ENCODE results near the gene TMEM200B. TPM values are rescaled to one million over a fixed set of nuclear protein-coding genes. Genes with fewer than 3 reads are reported as not detected.
A peak's percentile ranks its signal among the peaks of the same experiment; 100 is the strongest.

TMEM200B gene
- polyA plus RNA-seq, 4 donors = 0.81 to 4.9 (median 3.9) TPM; not detected in 1

- H3K4me3 ChIP-seq (ENCODE audit: low read depth in 1 of 3, low read length in 3 of 3) = no peak overlapping the region
- no peak for FAIRE-seq
- no peaks in the 10 kb centered on the region for H3K27me3 ChIP-seq (ENCODE audit: control insufficient read depth in 3 of 3, insufficient read depth in 3 of 3, low read length in 3 of 3)
- H3K4me1 ChIP-seq (ENCODE audit: control insufficient read depth in 3 of 3, insufficient read depth in 2 of 3, low read depth in 1 of 3, low read length in 2 of 3) = peaks cover 0 to 17% (median 3%) of the 10 kb centered on the region in 3 donors
- peaks cover 0 to 26% of the 10 kb centered on the region in 2 donors for H3K9me3 ChIP-seq (ENCODE audit: control insufficient read depth in 2 of 2, insufficient read depth in 1 of 2, low read depth in 1 of 2, low read length in 1 of 2)
- H3K36me3 ChIP-seq (ENCODE audit: control insufficient read depth in 3 of 3, insufficient read depth in 2 of 3, low read depth in 1 of 3, low read length in 3 of 3) = peaks cover 14 to 73% (median 37%) of the 10 kb centered on the region in 3 donors
- WGBS, 3 donors = 78 to 89% (median 81%) methylated on average over 35 of the region's 35 CpGs
- peak; percentile 55 to 88 for DNase-seq
- peak overlapping the region in 2 of 3 donors; percentile 0 to 48 for H3K27ac ChIP-seq (ENCODE audit: low read depth in 1 of 3, low read length in 2 of 3)
Observed at GRCh38 chr1:29148656-29149491, 25.2 kb upstream of the TMEM200B start.

- H3K27ac ChIP-seq (ENCODE audit: low read depth in 1 of 3, low read length in 2 of 3) = peak overlapping the region; percentile 67 to 90 (median 80)
- H3K36me3 ChIP-seq (ENCODE audit: control insufficient read depth in 3 of 3, insufficient read depth in 2 of 3, low read depth in 1 of 3, low read length in 3 of 3) = peaks cover 12 to 58% (median 23%) of the 10 kb centered on the region in 3 donors
- no peak overlapping the region for H3K4me3 ChIP-seq (ENCODE audit: low read depth in 1 of 3, low read length in 3 of 3)
- no peak for FAIRE-seq
- H3K4me1 ChIP-seq (ENCODE audit: control insufficient read depth in 3 of 3, insufficient read depth in 2 of 3, low read depth in 1 of 3, low read length in 2 of 3) = peaks cover 0 to 17% (median 3%) of the 10 kb centered on the region in 3 donors
- WGBS, 3 donors = 20 to 62% (median 44%) methylated on average over 8 of the region's 8 CpGs
- DNase-seq = peak; percentile 89 to 94
- peaks cover 0 to 33% of the 10 kb centered on the region in 2 donors for H3K9me3 ChIP-seq (ENCODE audit: control insufficient read depth in 2 of 2, insufficient read depth in 1 of 2, low read depth in 1 of 2, low read length in 1 of 2)
- no peaks in the 10 kb centered on the region for H3K27me3 ChIP-seq (ENCODE audit: control insufficient read depth in 3 of 3, insufficient read depth in 3 of 3, low read length in 3 of 3)
Observed at GRCh38 chr1:29145739-29146437, 22.2 kb upstream of the TMEM200B start.

DNA sequence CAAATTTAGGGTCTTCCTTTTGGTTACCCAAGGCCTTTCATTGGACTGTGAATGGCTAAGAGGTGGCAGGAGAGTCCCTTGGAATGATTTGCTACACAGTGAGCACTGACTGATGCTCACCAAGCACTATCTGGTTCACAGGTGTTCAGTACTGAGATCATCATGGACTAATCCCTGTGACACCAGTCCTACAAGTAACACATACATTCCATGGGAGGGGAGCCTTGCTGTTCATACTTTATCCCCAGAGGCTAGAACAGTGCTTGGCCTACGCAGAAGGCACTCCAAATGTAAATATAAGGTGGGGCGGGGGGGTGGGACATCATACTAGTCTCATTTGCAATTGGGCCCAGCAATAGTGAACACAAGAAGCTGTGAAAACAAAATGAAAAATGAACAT is 20.5 kb upstream of the TMEM200B start:
- DNase-seq = no peak
- no peak for FAIRE-seq
- no peak overlapping the region for H3K4me3 ChIP-seq (ENCODE audit: low read depth in 1 of 3, low read length in 3 of 3)
- H3K9me3 ChIP-seq (ENCODE audit: control insufficient read depth in 2 of 2, insufficient read depth in 1 of 2, low read depth in 1 of 2, low read length in 1 of 2) = peaks cover 0 to 32% of the 10 kb centered on the region in 2 donors
- no peaks in the 10 kb centered on the region for H3K27me3 ChIP-seq (ENCODE audit: control insufficient read depth in 3 of 3, insufficient read depth in 3 of 3, low read length in 3 of 3)
- H3K4me1 ChIP-seq (ENCODE audit: control insufficient read depth in 3 of 3, insufficient read depth in 2 of 3, low read depth in 1 of 3, low read length in 2 of 3) = peaks cover 0 to 17% (median 3%) of the 10 kb centered on the region in 3 donors
- WGBS, 3 donors = 93 to 98% (median 94%) methylated on average over 2 of the region's 2 CpGs
- H3K36me3 ChIP-seq (ENCODE audit: control insufficient read depth in 3 of 3, insufficient read depth in 2 of 3, low read depth in 1 of 3, low read length in 3 of 3) = peaks cover 12 to 42% (median 13%) of the 10 kb centered on the region in 3 donors
- no peak overlapping the region for H3K27ac ChIP-seq (ENCODE audit: low read depth in 1 of 3, low read length in 2 of 3)

DNA sequence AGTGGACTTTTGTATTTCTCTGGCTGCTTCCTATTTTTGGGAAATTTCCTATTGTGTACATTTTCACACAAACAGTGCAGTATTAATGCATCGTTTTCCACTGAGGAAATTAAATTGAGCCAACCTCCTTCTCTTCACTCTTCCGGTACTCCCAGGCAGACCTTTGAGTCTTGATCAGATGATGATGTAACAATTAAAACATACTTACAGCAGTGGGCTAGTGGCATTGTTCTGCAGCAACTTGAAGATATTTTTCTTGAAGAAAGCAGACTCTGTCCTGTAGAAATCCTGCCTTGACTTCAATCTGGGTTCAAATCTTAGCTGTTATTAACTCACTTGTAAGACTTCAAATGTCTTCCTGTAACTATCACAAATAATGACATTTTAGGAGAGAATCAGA is 19.0 kb upstream of the TMEM200B start:
- Histone ChIP-seq H3K4me3 (ENCODE audit: low read depth in 1 of 3, low read length in 3 of 3) (no peak overlapping the region), H3K4me1 (ENCODE audit: control insufficient read depth in 3 of 3, insufficient read depth in 2 of 3, low read depth in 1 of 3, low read length in 2 of 3) (peaks cover 0 to 17% (median 3%) of the 10 kb centered on the region in 3 donors), H3K27me3 (ENCODE audit: control insufficient read depth in 3 of 3, insufficient read depth in 3 of 3, low read length in 3 of 3) (no peaks in the 10 kb centered on the region), H3K9me3 (ENCODE audit: control insufficient read depth in 2 of 2, insufficient read depth in 1 of 2, low read depth in 1 of 2, low read length in 1 of 2) (peaks cover 0 to 19% of the 10 kb centered on the region in 2 donors), H3K36me3 (ENCODE audit: control insufficient read depth in 3 of 3, insufficient read depth in 2 of 3, low read depth in 1 of 3, low read length in 3 of 3) (peaks cover 4 to 28% (median 5%) of the 10 kb centered on the region in 3 donors), H3K27ac (ENCODE audit: low read depth in 1 of 3, low read length in 2 of 3) (no peak overlapping the region)
- FAIRE-seq (no peak), DNase-seq (no peak)
- 77 to 81% (median 80%) methylated on average over 2 of the region's 2 CpGs for WGBS, 3 donors

- DNase-seq (no peak), FAIRE-seq (no peak)
- peaks cover 0 to 4% (median 0%) of the 10 kb centered on the region in 3 donors for H3K4me1 ChIP-seq (ENCODE audit: control insufficient read depth in 3 of 3, insufficient read depth in 2 of 3, low read depth in 1 of 3, low read length in 2 of 3)
- H3K4me3 ChIP-seq (ENCODE audit: low read depth in 1 of 3, low read length in 3 of 3) = no peak overlapping the region
- H3K9me3 ChIP-seq (ENCODE audit: control insufficient read depth in 2 of 2, insufficient read depth in 1 of 2, low read depth in 1 of 2, low read length in 1 of 2) = peaks cover 0 to 2% of the 10 kb centered on the region in 2 donors
- 52 to 68% (median 55%) methylated on average over 14 of the region's 14 CpGs for WGBS, 3 donors
- no peaks in the 10 kb centered on the region for H3K36me3 ChIP-seq (ENCODE audit: control insufficient read depth in 3 of 3, insufficient read depth in 2 of 3, low read depth in 1 of 3, low read length in 3 of 3)
- H3K27ac ChIP-seq (ENCODE audit: low read depth in 1 of 3, low read length in 2 of 3) = no peak overlapping the region
- peaks cover 0 to 8% (median 0%) of the 10 kb centered on the region in 3 donors for H3K27me3 ChIP-seq (ENCODE audit: control insufficient read depth in 3 of 3, insufficient read depth in 3 of 3, low read length in 3 of 3)
Observed at GRCh38 chr1:29136391-29136915, 12.8 kb upstream of the TMEM200B start.

DNA sequence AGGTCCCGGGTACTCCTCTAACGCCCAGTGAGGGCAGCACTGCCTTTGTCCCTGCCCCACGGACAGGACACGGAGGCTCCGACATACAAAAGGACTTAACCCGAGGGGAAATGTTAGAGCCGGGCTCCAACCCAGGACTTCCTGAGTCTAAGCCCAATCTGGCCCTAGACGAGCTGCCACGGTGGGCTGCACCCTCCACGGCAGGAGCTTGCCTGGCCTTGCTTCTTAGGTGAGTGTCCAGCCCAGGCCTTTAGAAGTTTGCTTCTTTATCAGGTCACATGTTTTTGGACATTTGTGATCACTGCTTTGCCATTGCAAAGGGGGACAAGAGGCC is 11.0 kb upstream of the TMEM200B start:
- Histone ChIP-seq H3K36me3 (ENCODE audit: control insufficient read depth in 3 of 3, insufficient read depth in 2 of 3, low read depth in 1 of 3, low read length in 3 of 3) (no peaks in the 10 kb centered on the region), H3K4me3 (ENCODE audit: low read depth in 1 of 3, low read length in 3 of 3) (no peak overlapping the region), H3K27ac (ENCODE audit: low read depth in 1 of 3, low read length in 2 of 3) (no peak overlapping the region), H3K9me3 (ENCODE audit: control insufficient read depth in 2 of 2, insufficient read depth in 1 of 2, low read depth in 1 of 2, low read length in 1 of 2) (peaks cover 0 to 2% of the 10 kb centered on the region in 2 donors), H3K27me3 (ENCODE audit: control insufficient read depth in 3 of 3, insufficient read depth in 3 of 3, low read length in 3 of 3) (peaks cover 0 to 8% (median 0%) of the 10 kb centered on the region in 3 donors), H3K4me1 (ENCODE audit: control insufficient read depth in 3 of 3, insufficient read depth in 2 of 3, low read depth in 1 of 3, low read length in 2 of 3) (peaks cover 0 to 4% (median 0%) of the 10 kb centered on the region in 3 donors)
- no peak for DNase-seq
- no peak for FAIRE-seq
- WGBS, 3 donors = 67 to 82% (median 81%) methylated on average over 10 of the region's 10 CpGs

GRCh38 chr1:29133861-29134694 is 10.4 kb upstream of the TMEM200B start:
- FAIRE-seq = no peak
- no peak overlapping the region for H3K4me3 ChIP-seq (ENCODE audit: low read depth in 1 of 3, low read length in 3 of 3)

More at GRCh38 chr1:29133861-29134694, 10.4 kb upstream of the TMEM200B start:
- DNase-seq = no peak
- 51 to 67% (median 63%) methylated on average over 45 to 55 of the region's 55 CpGs for WGBS, 3 donors
- Histone ChIP-seq H3K36me3 (ENCODE audit: control insufficient read depth in 3 of 3, insufficient read depth in 2 of 3, low read depth in 1 of 3, low read length in 3 of 3) (no peaks in the 10 kb centered on the region), H3K9me3 (ENCODE audit: control insufficient read depth in 2 of 2, insufficient read depth in 1 of 2, low read depth in 1 of 2, low read length in 1 of 2) (no peaks in the 10 kb centered on the region), H3K27me3 (ENCODE audit: control insufficient read depth in 3 of 3, insufficient read depth in 3 of 3, low read length in 3 of 3) (peaks cover 0 to 8% (median 0%) of the 10 kb centered on the region in 3 donors), H3K27ac (ENCODE audit: low read depth in 1 of 3, low read length in 2 of 3) (no peak overlapping the region), H3K4me1 (ENCODE audit: control insufficient read depth in 3 of 3, insufficient read depth in 2 of 3, low read depth in 1 of 3, low read length in 2 of 3) (peaks cover 0 to 4% (median 0%) of the 10 kb centered on the region in 3 donors)
